GM18505 (cell line): Measurements from ENCODE around the gene ERN1.

Experiments
- ATAC-seq: cut with Tn5 transposase; IDR thresholded peaks from one replicate; pipeline ENCODE4 v1.9.1; 2021; ENCODE audit not compliant: unreplicated experiment
- POLR2A ChIP-seq: IDR thresholded peaks from 4 replicates; pipeline ENCODE4 v1.6.1; 2011; ENCODE audit warnings: borderline replicate concordance; ENCODE audit not compliant: insufficient read depth, insufficient read length; ENCODE audit errors: extremely low read depth

The ERN1 gene

GRCh38 chr17:64056269-64057005 lies 73.5 kb downstream of the ERN1 start:
- TF ChIP-seq POLR2A = peak; percentile 30
- peak; percentile 54 for ATAC-seq

DNA sequence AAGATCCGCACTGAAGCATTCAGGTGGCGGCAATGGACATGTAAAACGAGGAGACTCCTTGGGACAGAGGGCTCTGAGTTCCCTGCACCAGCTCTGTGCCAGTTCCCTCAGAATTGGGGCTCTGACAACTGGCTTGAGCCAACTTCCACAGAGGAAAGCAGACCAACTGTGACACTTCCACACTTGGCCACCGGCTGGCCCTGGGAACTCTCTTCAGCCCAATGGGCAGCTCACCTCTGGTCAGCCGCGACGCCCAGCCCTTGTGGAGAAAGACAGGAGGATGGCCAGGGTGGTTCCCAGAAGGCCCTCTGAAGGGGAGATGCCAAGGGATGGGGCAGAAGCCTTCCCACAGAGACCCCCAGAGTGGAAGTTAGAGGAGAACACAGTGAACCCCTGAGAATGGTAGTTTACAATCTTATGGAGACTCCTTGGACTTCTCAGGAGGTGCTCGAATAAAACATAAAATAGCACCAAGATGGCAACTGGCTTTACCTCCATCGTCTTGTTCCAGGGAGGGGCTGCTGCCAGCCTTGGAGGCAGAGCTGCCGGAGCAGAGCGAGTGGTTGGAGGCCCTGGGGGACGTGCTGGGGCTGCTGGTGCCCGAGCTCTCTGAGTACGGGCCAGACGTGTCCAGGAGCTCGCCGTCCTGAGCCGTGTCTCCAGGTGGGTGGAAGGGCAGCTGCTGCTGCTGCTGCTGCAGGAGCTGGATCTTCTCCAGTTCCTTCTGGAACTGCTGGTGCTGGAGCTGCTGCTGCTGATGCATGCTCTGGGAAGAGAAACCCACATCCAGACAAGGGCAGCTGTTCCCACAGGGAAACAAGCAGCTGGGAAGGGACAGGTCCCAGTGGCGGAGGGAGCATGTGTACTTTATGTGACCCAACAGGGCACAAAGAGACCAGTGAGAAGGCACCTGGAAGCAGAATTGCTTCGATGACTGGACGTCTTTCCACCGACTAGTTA lies 74.5 kb downstream of the ERN1 start:
- no peak for ATAC-seq
- TF ChIP-seq POLR2A = no peak

DNA sequence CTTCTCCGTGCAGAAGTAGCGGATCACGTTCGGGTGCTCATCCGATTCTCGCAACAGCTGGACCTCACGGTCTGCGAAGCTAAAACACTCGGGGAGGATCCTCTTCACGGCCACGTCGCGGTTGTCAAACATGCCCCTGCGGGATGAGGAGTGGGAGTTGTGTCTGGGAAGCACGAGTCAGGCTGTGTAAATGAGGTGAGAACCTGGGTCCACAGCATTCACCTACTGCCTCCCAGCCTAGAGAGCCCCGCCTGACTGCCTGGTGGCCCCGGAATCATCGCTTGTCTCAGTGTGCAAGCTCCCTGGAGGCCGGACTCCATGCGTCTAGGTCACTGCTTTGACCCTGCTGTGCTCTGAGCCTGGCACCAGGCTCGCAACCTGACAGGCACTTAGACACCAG lies 75.6 kb downstream of the ERN1 start:
- no peak for ATAC-seq
- no peak for TF ChIP-seq POLR2A

GRCh38 chr17:64053101-64053500 lies 76.8 kb downstream of the ERN1 start:
- TF ChIP-seq POLR2A = no peak
- no peak for ATAC-seq

- no peak for ATAC-seq
Measured at GRCh38 chr17:64051153-64051552, 78.8 kb downstream of the ERN1 start.

DNA sequence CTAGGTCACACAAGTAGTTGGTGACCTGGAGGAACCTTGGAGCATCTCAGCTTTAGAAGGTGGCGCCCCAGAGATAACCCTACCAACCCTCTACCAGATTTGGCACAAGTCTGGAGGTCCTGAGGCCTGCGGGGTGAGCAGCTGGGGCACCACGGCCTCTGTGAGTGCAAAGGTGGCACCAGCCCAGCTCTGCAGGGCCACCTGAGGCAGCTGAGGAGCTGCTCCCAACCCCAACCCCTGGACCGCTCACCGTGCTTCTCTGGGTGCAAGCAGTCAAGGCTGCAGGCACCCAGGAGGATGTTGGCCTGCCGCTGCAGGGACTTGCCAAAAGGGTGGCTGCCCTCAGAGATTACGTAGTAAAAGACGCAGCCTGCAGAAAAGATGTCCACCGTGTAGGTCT lies 81.1 kb downstream of the ERN1 start:
- no peak for TF ChIP-seq POLR2A
- no peak for ATAC-seq

More at GRCh38 chr17:64051153-64051552, 78.8 kb downstream of the ERN1 start:
- no peak for TF ChIP-seq POLR2A

GRCh38 chr17:64045176-64045575 lies 84.8 kb downstream of the ERN1 start:
- ATAC-seq = no peak
- TF ChIP-seq POLR2A = no peak

DNA sequence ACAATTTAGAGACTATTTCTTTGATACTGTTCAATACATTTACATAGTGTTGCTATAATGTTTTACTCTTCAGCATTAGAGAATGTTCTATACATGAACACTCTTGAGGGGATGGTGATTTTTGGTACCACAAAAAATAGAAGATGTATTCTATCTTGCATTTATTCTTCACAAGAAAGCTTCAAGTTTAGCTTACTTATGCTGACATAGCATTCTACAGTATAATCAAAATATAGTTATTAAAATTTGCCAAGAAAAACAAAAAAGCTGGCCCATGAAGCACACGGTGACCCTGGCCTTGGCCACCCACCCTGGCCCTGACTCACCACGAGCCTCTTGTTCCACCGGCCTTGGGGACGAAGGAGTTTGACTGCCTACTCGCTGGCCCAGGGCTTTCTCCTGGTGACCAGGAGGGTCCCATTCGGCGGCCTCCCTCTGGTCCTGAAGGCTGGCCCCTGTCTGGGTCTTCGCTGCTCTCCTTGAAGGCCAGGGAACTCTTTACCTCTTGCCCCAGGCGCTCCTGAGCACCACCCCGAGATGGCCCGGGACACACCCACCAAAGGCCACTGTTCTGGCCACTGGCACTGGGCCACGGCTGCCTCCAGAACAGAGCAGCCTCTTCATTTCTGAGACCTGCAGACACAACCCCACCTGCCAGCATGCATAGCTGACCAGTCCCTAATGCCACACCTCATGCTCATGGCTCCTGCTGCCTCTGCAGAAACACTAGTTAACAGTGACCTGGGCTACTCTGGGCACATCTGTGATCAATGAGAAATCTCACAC lies 87.1 kb downstream of the ERN1 start:
- no peak for TF ChIP-seq POLR2A
- no peak for ATAC-seq

GRCh38 chr17:64041912-64042311 lies 88.0 kb downstream of the ERN1 start:
- TF ChIP-seq POLR2A = no peak
- ATAC-seq = no peak

GRCh38 chr17:64040206-64040605 lies 89.7 kb downstream of the ERN1 start:
- ATAC-seq = no peak
- no peak for TF ChIP-seq POLR2A

GRCh38 chr17:64039106-64039400 lies 90.9 kb downstream of the ERN1 start:
- TF ChIP-seq POLR2A = no peak
- ATAC-seq = no peak

DNA sequence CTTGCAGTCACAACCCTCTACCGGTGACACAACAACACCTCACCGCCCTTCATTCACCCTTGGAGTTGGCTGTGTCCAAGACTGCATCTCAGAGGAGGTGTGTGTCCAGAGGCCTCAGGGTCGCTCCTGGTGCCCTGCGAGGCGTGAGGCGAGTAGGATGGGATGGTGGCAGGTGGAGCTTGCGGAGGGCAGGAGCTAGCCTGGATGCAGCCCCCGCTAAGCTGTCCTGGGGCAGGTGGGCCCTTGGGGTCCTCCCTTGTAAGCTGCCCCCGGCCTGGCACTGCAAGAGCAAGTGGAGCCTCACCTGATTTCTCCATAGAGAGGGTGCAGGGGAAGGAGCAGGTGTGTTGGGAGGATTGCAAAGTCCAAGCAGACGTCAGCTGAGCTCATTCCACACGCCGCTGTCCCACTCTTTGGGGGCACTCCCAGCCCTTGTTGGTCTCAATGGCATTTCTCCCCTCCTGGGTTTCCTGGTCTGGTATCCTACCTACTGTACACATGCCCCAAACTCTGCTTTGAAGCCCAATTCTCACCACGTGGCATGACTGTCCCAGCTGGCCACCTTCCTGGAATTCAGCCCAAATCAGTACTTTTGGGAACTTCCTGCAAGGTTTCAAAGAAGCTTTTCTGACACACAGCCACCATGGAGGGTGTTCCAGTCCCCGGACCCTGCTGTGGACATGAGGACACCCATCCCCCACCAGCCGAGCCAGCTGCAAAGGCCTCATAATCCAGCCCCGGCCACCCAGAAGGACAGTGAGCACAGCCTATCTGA lies 91.4 kb downstream of the ERN1 start:
- ATAC-seq = no peak

DNA sequence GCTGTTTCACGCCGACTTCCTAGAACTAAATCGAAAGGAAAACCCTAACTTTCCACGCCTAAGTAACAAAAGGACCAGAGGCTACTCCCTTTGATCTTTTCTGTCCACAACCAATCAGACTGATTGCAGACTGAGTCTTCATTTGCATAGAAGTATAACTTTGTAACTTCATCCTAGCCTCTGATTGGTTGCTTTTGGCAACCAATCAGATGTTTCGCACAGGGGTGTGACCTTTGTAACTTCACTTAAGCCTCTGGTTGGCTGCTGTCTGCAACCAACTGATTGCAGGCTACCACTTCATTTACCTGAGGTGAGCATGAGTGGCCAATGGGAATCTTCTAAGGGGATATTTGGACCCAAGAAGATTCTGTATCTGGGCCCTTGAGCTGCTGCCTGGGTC lies 92.1 kb downstream of the ERN1 start:
- no peak for ATAC-seq
- TF ChIP-seq POLR2A = no peak

More for the DNA sequence above, 91.4 kb downstream of the ERN1 start:
- no peak for TF ChIP-seq POLR2A

- TF ChIP-seq POLR2A = no peak
- ATAC-seq = no peak
Measured at GRCh38 chr17:64037180-64037579, 92.8 kb downstream of the ERN1 start.
